Fibroblast of lung (primary cell): ENCODE results near the gene MLXIPL. TPM values are rescaled to one million over a fixed set of nuclear protein-coding genes. Genes with fewer than 3 reads are reported as not detected.

ENCODE experiments used
- DNase-seq, 2 donors: peaks; one replicate each; pipeline versions ENCODE4 v3.0.0 to v3.0.0-alpha.2; 2010; ENCODE audit warnings: low read depth in 2 of 2
- H2AFZ ChIP-seq: 2 replicates; pipeline ENCODE4 v1.5.1; 2012; ENCODE audit warnings: low read length, control low read depth, inconsistent platforms
- H3K27ac ChIP-seq: 2 replicates; pipeline ENCODE4 v1.5.1; 2011; ENCODE audit warnings: low read length, control low read depth; ENCODE audit not compliant: insufficient read depth
- H3K27me3 ChIP-seq: 2 replicates; pipeline ENCODE4 v1.5.1; 2011; ENCODE audit warnings: mild to moderate bottlenecking, low read length; ENCODE audit not compliant: control insufficient read depth, insufficient read depth
- H3K36me3 ChIP-seq: 2 replicates; pipeline ENCODE4 v1.5.1; 2011; ENCODE audit warnings: low read length; ENCODE audit not compliant: control insufficient read depth, insufficient read depth
- H3K4me1 ChIP-seq: 2 replicates; pipeline ENCODE4 v1.5.1; 2011; ENCODE audit warnings: low read length; ENCODE audit not compliant: control insufficient read depth, insufficient read depth; ENCODE audit errors: extremely low read depth
- H3K4me2 ChIP-seq: 2 replicates; pipeline ENCODE4 v1.5.1; 2011; ENCODE audit warnings: low read length, control low read depth; ENCODE audit not compliant: insufficient read depth; ENCODE audit errors: extremely low read depth
- H3K4me3 ChIP-seq, 4 experiments: fragments of 200-600 bp in 1 of 4; sonication (generic) in 1 of 4; replicated peaks in 1 of 4; 2 replicates each; pipeline ENCODE4 v1.5.1; 2011 to 2016; ENCODE audit warnings: low read length in 4 of 4, low read depth in 3 of 4, mild to moderate bottlenecking in 3 of 4, control low read depth in 2 of 4, inconsistent platforms in 1 of 4, mixed read lengths in 1 of 4; ENCODE audit not compliant: insufficient read depth in 1 of 4; ENCODE audit errors: control extremely low read depth in 1 of 4
- H3K79me2 ChIP-seq: 2 replicates; pipeline ENCODE4 v1.5.1; 2012; ENCODE audit warnings: mild to moderate bottlenecking, low read length, inconsistent platforms; ENCODE audit not compliant: control insufficient read depth, insufficient read depth
- H3K9ac ChIP-seq: 2 replicates; pipeline ENCODE4 v1.5.1; 2011; ENCODE audit warnings: mild to moderate bottlenecking, low read length, control low read depth; ENCODE audit not compliant: insufficient read depth
- H3K9me3 ChIP-seq: 2 replicates; pipeline ENCODE4 v1.5.1; 2012; ENCODE audit warnings: low read depth, low read length; ENCODE audit not compliant: control insufficient read depth, insufficient read depth
- H4K20me1 ChIP-seq: 2 replicates; pipeline ENCODE4 v1.5.1; 2011; ENCODE audit warnings: low read length; ENCODE audit not compliant: control insufficient read depth, insufficient read depth; ENCODE audit errors: extremely low read depth
- EZH2 ChIP-seq: IDR thresholded peaks from 2 replicates; pipeline ENCODE4 v1.5.1; 2012; ENCODE audit warnings: low read length, control low read depth, mild to moderate bottlenecking; ENCODE audit errors: missing control alignments
- polyA minus RNA-seq: library from RNA; depleted of rRNA, polyadenylated mRNA; stranded (reverse); fragments of >200 nt; gene quantifications from 2 replicates; pipeline ENCODE4 v1.2.3, GENCODE V29; 2011; ENCODE audit warnings: low replicate concordance
- polyA plus RNA-seq, 2 donors: library from polyadenylated mRNA; depleted of rRNA in 1 of 2; stranded (reverse) in 1 of 2; unstranded in 1 of 2; fragments of >200 nt; gene quantifications; 2 replicates each; pipeline ENCODE4 v1.2.1, GENCODE V29; 2011 to 2012; ENCODE audit warnings: missing spikeins in 1 of 2
- total RNA-seq: library from RNA; depleted of rRNA; stranded (reverse); fragments of >200 nt; gene quantifications from 2 replicates; pipeline ENCODE4 v1.2.1, GENCODE V29; 2014
- TF ChIP-seq, protein P1 (sequence below), 2 donors: IDR thresholded peaks in 1 of 2; conservative IDR thresholded peaks in 1 of 2; 1 replicate in 1 of 2; 2 replicates in 1 of 2; pipeline ENCODE4 v1.5.1; 2011 to 2012; ENCODE audit warnings: low read length in 2 of 2, control low read depth in 1 of 2, inconsistent platforms in 1 of 2, low read depth in 1 of 2, mild to moderate bottlenecking in 1 of 2

The MLXIPL gene, protein sequence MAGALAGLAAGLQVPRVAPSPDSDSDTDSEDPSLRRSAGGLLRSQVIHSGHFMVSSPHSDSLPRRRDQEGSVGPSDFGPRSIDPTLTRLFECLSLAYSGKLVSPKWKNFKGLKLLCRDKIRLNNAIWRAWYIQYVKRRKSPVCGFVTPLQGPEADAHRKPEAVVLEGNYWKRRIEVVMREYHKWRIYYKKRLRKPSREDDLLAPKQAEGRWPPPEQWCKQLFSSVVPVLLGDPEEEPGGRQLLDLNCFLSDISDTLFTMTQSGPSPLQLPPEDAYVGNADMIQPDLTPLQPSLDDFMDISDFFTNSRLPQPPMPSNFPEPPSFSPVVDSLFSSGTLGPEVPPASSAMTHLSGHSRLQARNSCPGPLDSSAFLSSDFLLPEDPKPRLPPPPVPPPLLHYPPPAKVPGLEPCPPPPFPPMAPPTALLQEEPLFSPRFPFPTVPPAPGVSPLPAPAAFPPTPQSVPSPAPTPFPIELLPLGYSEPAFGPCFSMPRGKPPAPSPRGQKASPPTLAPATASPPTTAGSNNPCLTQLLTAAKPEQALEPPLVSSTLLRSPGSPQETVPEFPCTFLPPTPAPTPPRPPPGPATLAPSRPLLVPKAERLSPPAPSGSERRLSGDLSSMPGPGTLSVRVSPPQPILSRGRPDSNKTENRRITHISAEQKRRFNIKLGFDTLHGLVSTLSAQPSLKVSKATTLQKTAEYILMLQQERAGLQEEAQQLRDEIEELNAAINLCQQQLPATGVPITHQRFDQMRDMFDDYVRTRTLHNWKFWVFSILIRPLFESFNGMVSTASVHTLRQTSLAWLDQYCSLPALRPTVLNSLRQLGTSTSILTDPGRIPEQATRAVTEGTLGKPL
- 0.51 TPM in 1 of 2 replicates, not detected in the other for total RNA-seq
- not detected in 2 replicates for polyA plus RNA-seq
- not detected in 2 replicates for polyA plus RNA-seq (2012)
- polyA minus RNA-seq: not detected in 2 replicates

DNA sequence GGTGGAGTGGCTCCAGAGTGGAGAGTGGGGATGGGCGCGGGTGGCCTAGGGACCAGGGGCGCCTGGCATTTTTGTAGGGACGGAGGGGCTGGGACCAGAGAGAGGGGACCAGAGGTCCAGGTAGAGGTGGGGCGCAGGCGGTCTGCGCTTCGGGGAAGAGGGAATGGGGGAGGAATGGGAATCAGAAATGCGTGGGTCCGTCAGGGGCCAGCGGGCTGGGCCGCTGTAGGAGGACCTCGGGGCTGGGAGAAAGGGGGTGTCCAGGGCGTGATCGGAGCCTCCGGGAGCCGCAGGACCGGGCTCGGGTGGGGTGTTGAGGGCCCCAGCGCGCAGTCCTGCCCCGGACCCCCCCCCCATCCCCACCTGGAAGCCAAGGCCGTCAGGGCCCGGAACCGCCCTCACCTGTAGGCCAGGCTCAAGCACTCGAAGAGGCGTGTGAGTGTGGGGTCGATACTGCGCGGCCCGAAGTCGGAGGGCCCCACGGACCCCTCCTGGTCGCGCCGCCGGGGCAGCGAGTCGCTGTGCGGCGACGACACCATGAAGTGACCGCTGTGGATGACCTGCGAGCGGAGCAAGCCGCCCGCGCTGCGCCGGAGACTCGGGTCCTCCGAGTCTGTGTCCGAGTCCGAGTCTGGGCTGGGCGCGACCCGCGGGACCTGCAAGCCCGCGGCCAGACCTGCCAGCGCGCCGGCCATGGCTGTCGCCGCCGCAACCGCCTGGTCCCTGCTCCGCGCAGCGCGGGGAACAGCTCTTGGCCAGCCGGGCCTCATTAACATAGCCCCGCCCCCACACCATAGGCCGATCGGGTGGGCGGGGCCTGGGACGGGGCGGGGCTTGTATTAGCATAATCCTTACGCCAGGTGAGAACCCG is at the start of gene MLXIPL:
MLXIPL (minus strand) TSS at position 725 of the 871 bp plus-strand sequence; CDS start at position 695, 30 bp downstream.
- H3K4me2 ChIP-seq: peak within 1 kb of the TSS; percentile 64
- H4K20me1 ChIP-seq: no peaks in the 10 kb centered on the region
- H3K9ac ChIP-seq: no peak within 1 kb of the TSS
- no peaks in the 10 kb centered on the region for H3K79me2 ChIP-seq
- H3K27me3 ChIP-seq: peaks cover 41% of the 10 kb centered on the region
- H3K36me3 ChIP-seq: no peaks in the 10 kb centered on the region
- TF ChIP-seq, protein P1, sequence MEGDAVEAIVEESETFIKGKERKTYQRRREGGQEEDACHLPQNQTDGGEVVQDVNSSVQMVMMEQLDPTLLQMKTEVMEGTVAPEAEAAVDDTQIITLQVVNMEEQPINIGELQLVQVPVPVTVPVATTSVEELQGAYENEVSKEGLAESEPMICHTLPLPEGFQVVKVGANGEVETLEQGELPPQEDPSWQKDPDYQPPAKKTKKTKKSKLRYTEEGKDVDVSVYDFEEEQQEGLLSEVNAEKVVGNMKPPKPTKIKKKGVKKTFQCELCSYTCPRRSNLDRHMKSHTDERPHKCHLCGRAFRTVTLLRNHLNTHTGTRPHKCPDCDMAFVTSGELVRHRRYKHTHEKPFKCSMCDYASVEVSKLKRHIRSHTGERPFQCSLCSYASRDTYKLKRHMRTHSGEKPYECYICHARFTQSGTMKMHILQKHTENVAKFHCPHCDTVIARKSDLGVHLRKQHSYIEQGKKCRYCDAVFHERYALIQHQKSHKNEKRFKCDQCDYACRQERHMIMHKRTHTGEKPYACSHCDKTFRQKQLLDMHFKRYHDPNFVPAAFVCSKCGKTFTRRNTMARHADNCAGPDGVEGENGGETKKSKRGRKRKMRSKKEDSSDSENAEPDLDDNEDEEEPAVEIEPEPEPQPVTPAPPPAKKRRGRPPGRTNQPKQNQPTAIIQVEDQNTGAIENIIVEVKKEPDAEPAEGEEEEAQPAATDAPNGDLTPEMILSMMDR (conservative IDR thresholded peaks at IDR 0.05 in 1 of 2, IDR thresholded peaks at IDR 0.05 in 1 of 2; ENCODE audit: low read depth in 1 of 2, low read length in 2 of 2): no peak
- peak; percentile 70 for TF ChIP-seq EZH2
- peak within 1 kb of the TSS in 2 of 4 experiments; percentile 10 to 39 for H3K4me3 ChIP-seq
- DNase-seq: peak; percentile 12 to 25
- no peaks in the 10 kb centered on the region for H3K9me3 ChIP-seq
- no peaks in the 10 kb centered on the region for H3K4me1 ChIP-seq
- no peak within 1 kb of the TSS for H3K27ac ChIP-seq
- H2AFZ ChIP-seq: peak within 1 kb of the TSS; percentile 26

DNA sequence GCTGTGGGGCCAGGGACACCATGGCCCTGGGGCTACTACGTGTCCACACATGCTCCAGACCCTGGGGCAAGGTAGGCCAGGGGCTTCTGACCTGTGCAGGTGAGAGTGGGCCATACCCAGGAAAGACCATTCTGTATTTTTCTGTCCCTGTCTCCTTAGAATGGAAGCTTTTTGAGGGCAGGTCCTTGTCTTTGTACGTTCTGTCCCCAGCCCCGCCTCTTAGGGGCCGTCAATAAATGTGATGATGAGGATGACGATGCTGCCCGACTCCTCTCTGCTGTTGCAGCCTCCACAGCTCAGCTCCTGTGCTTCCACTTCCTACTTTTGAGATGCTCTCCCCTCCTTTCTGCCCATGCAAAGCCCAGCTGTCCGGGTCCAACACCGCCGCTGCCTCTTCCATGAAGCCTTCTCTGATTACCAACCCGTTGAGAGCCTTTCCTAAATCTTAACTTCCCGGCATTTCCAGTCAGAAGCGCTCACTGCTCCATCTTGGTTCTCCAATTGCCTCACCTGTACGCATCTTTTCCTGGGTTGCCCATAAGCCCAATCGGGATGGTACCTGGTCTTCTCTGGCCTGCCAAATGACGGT is 47.6 kb upstream of the MLXIPL start:
- Histone ChIP-seq H2AFZ (no peak overlapping the region), H3K27ac (no peak overlapping the region), H3K9me3 (no peaks in the 10 kb centered on the region), H4K20me1 (no peaks in the 10 kb centered on the region), H3K27me3 (no peaks in the 10 kb centered on the region), H3K79me2 (no peaks in the 10 kb centered on the region), H3K4me2 (no peak overlapping the region), H3K36me3 (no peaks in the 10 kb centered on the region), H3K4me1 (no peaks in the 10 kb centered on the region), H3K4me3 (no peak overlapping the region), H3K9ac (no peak overlapping the region)
- TF ChIP-seq, protein P1 (conservative IDR thresholded peaks at IDR 0.05 in 1 of 2, IDR thresholded peaks at IDR 0.05 in 1 of 2; ENCODE audit: low read depth in 1 of 2, low read length in 2 of 2): no peak
- TF ChIP-seq EZH2: no peak
- no peak for DNase-seq
